Muscle layer of duodenum (tissue), 2 donors: ENCODE data around the gene CHST12.
"Not testable (repeated sequence)": the region's sequence is repeated elsewhere in the genome, so short reads cannot be mapped to it uniquely, and the experiment has no call there.

Experiments
- H3K27ac ChIP-seq: one replicate; pipeline ENCODE4 v1.7.0; 2013; ENCODE audit warnings: mild to moderate bottlenecking, low read length
- H3K27me3 ChIP-seq: one replicate; pipeline ENCODE4 v1.7.0; 2013; ENCODE audit warnings: low read depth, mild to moderate bottlenecking, control low read depth, low read length
- H3K36me3 ChIP-seq, 2 donors: one replicate each; pipeline ENCODE4 v1.7.0; 2013; ENCODE audit warnings: low read length in 2 of 2, control low read depth in 1 of 2, mild to moderate bottlenecking in 1 of 2; ENCODE audit not compliant: insufficient read depth in 2 of 2, control insufficient read depth in 1 of 2
- H3K4me1 ChIP-seq, 2 donors: one replicate each; pipeline ENCODE4 v1.7.0; 2013; ENCODE audit warnings: low read length in 2 of 2, mild to moderate bottlenecking in 2 of 2, control low read depth in 1 of 2, moderate library complexity in 1 of 2; ENCODE audit not compliant: insufficient read depth in 2 of 2, control insufficient read depth in 1 of 2
- H3K4me3 ChIP-seq, 2 donors: one replicate each; pipeline ENCODE4 v1.7.0; 2013; ENCODE audit warnings: low read length in 2 of 2, low read depth in 1 of 2, mild to moderate bottlenecking in 1 of 2
- H3K9me3 ChIP-seq, 2 donors: one replicate each; pipeline ENCODE4 v1.7.0; 2013; ENCODE audit warnings: low read length in 2 of 2, control low read depth in 1 of 2, mild to moderate bottlenecking in 1 of 2; ENCODE audit not compliant: control insufficient read depth in 1 of 2
- donor health status: healthy.

The CHST12 gene

DNA sequence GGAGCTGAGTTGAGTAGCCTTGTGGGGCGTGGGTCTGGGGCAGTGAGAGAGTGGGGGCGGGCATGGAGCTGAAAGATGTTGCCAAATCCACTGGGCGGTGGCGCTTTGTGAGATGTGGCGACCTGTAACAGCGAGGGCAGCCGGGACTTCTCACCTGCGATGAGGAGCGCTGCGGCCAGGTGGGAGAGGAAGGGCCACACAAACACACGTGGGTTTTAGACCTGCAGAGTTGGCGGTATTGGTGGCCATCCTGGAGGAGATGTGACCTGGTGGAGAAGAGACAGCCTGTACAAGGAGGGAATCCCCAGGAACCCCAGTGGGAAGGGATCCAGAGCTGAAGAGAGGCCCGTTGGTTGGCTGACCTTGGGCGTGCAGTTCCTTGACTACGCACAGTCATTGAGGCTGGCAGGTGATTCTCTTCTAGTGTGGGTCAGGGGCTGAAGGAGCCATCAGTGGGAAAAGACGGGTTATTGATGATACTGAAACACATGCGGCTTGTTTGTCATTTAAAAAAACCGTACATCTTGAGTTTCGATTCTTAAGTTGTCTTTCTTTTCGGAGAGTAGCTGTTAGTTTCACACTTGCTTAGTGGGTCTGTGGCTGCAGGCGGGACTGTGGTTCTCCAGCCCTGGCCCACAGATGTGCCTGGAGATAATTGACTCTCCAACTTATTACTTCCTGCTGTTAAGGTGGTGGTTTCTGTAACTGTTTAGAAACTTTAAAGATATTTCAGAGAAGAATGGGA lies 2.4 kb downstream of the CHST12 start:
- H3K27me3 ChIP-seq, result no peaks in the 10 kb centered on the region
- no peaks in the 10 kb centered on the region for H3K9me3 ChIP-seq
- H3K4me1 ChIP-seq, result peaks cover 7 to 33% of the 10 kb centered on the region in 2 donors
- H3K4me3 ChIP-seq, result peak overlapping the region in 1 of 2 donors; percentile 21
- no peaks in the 10 kb centered on the region for H3K36me3 ChIP-seq
- H3K27ac ChIP-seq, result no peak overlapping the region

GRCh38 chr7:2409745-2410414 lies 6.5 kb downstream of the CHST12 start:
- peaks cover 15 to 40% of the 10 kb centered on the region in 2 donors for H3K4me1 ChIP-seq
- no peak overlapping the region for H3K4me3 ChIP-seq
- H3K36me3 ChIP-seq, result no peaks in the 10 kb centered on the region
- no peaks in the 10 kb centered on the region for H3K9me3 ChIP-seq
- H3K27me3 ChIP-seq, result no peaks in the 10 kb centered on the region
- H3K27ac ChIP-seq, result no peak overlapping the region

GRCh38 chr7:2411049-2411448 lies 7.6 kb downstream of the CHST12 start:
- H3K4me3 ChIP-seq, result no peak overlapping the region
- H3K4me1 ChIP-seq, result peaks cover 15 to 28% of the 10 kb centered on the region in 2 donors
- H3K36me3 ChIP-seq, result no peaks in the 10 kb centered on the region
- H3K9me3 ChIP-seq, result no peaks in the 10 kb centered on the region
- no peak overlapping the region for H3K27ac ChIP-seq
- no peaks in the 10 kb centered on the region for H3K27me3 ChIP-seq

DNA sequence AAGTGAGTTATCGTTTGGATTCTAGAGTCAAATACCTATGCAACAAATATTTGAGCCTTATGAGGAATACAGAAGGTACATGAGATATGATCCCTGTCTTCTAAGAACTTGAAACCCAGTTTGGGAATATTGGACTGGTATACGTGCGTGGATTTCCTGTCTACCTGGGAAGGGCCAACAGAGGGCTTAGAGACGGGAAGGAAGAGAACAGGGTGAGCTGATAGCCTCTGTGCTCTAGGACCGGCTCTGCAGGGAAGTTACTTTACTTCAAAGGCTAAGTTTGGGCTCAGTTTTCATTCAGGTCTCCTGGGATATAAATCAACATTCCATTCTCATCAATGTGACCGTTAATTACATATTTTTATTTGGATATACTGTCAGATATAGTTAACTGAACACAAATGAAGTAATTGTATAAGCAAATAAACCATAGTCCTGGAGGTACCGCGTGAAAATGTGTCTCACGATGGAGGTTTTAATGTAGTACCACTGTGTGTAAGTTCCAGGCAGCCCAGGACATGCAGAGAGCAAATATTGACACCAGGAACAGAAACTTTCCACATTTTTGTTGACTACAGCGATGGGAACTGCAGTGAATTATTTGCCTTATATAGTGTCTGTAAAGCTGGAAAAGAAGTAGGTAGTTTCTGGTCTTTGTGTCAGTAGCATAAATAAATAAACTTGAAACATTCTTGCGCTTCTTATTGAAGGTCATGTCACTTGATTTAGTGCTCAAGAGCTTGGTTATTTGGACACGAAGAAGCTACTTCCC lies 8.6 kb downstream of the CHST12 start:
- no peak overlapping the region for H3K4me3 ChIP-seq
- peaks cover 15 to 25% of the 10 kb centered on the region in 2 donors for H3K4me1 ChIP-seq
- no peaks in the 10 kb centered on the region for H3K9me3 ChIP-seq
- peak overlapping the region; percentile 3 for H3K27ac ChIP-seq
- no peaks in the 10 kb centered on the region for H3K36me3 ChIP-seq
- H3K27me3 ChIP-seq, result no peaks in the 10 kb centered on the region

DNA sequence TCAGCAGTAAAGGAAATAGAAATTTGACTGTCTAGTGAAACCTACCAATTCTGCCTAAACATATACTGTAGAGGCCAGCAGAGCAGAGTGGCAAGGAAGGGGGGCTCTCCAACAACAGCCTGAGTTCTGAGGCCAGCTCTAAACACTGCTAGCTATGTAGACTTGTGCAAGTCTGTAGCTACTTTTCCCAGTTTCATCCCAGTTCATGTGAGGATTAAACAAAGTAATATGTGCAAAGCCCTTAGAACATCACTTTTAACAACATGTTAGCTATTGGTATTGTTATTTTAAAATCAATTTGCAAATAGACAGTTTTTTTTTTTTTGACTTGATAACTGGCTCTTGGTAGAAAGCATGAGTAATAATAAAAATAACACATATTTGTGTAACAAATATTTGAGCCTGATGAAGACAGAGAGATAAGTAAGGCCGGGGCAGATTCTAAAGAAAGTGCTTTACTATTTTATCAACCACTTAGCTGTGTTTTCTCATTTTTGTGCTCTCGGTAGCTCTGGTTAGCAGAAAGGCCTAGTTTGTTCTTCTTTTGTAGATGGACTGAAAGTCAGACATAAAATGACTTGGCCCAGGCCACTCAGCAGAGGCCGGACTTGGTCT lies 9.3 kb downstream of the CHST12 start:
- no peaks in the 10 kb centered on the region for H3K36me3 ChIP-seq
- H3K9me3 ChIP-seq, result no peaks in the 10 kb centered on the region
- no peaks in the 10 kb centered on the region for H3K27me3 ChIP-seq
- H3K4me1 ChIP-seq, result peaks cover 15 to 21% of the 10 kb centered on the region in 2 donors
- H3K4me3 ChIP-seq, result no peak overlapping the region
- no peak overlapping the region for H3K27ac ChIP-seq

- no peaks in the 10 kb centered on the region for H3K36me3 ChIP-seq
- H3K9me3 ChIP-seq, result no peaks in the 10 kb centered on the region
- H3K4me3 ChIP-seq, result no peak overlapping the region
- H3K27me3 ChIP-seq, result no peaks in the 10 kb centered on the region
- H3K4me1 ChIP-seq, result peaks cover 15 to 18% of the 10 kb centered on the region in 2 donors
- H3K27ac ChIP-seq, result no peak overlapping the region
Observed at GRCh38 chr7:2416063-2416462, 12.7 kb downstream of the CHST12 start.

GRCh38 chr7:2416650-2417049 lies 13.2 kb downstream of the CHST12 start:
- Histone ChIP-seq H3K27me3 (no peaks in the 10 kb centered on the region), H3K36me3 (no peaks in the 10 kb centered on the region), H3K27ac (no peak overlapping the region), H3K4me3 (no peak overlapping the region), H3K4me1 (peaks cover 14 to 16% of the 10 kb centered on the region in 2 donors), H3K9me3 (no peaks in the 10 kb centered on the region)

GRCh38 chr7:2417178-2417577 lies 13.8 kb downstream of the CHST12 start:
- H3K27me3 ChIP-seq, H3K27ac ChIP-seq, H3K4me3 ChIP-seq, H3K36me3 ChIP-seq, H3K9me3 ChIP-seq: not testable (repeated sequence)
- peaks cover 9 to 11% of the 10 kb centered on the region in 2 donors for H3K4me1 ChIP-seq

GRCh38 chr7:2417981-2418481 lies 14.6 kb downstream of the CHST12 start:
- no peak overlapping the region for H3K4me3 ChIP-seq
- no peak overlapping the region for H3K27ac ChIP-seq
- H3K36me3 ChIP-seq, result no peaks in the 10 kb centered on the region
- H3K27me3 ChIP-seq, result no peaks in the 10 kb centered on the region
- H3K4me1 ChIP-seq, result peaks cover under 1 to 3% of the 10 kb centered on the region in 2 donors
- no peaks in the 10 kb centered on the region for H3K9me3 ChIP-seq

DNA sequence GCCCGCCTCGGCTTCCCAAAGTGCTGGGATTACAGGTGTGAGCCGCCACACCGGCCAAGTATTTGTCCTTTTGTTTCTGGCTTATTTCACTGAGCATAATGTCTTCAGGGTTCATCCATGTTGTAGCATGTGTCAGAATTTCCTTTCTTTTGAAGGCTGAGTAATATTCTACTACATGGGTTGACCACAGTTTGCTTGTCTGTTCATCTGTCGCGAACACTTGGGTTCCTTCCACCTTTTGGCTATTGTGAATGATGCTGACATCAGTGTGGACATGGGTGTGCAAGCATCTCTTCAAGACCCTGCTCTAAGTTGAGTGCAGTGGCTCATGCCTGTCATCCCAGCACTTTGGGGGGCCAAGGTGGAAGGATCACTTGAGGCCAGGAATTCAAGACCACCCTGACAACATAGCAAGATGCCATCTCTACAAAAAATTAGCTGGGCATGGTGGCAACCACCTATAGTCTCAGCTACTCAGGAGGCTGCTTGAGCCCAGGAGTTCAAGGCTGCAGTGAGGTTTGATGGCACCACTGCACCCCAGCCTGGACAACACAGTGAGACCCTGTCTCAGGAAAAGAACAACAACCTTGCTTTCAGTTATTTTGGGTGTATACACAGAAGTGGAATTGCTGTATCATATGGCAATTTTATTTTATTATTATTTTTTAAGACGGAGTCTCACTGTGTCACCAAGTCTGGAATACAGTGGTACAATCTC lies 17.0 kb downstream of the CHST12 start:
- no peaks in the 10 kb centered on the region for H3K36me3 ChIP-seq
- no peak overlapping the region for H3K27ac ChIP-seq
- no peaks in the 10 kb centered on the region for H3K4me1 ChIP-seq
- H3K4me3 ChIP-seq, result no peak overlapping the region
- no peaks in the 10 kb centered on the region for H3K9me3 ChIP-seq
- no peaks in the 10 kb centered on the region for H3K27me3 ChIP-seq
